DMS114 treated with DMSO at 0.1 percent for 48 hours (cell line): ENCODE results near the gene GOLGA8J.
"Not testable (repeated sequence)": the region's sequence is repeated elsewhere in the genome, so short reads cannot be mapped to it uniquely, and the experiment has no call there.

Source experiments
- DNase-seq: peaks from one replicate; lab custom pipeline; 2025; ENCODE audit not compliant: unreplicated experiment; lab: John Stamatoyannopoulos, UW

GOLGA8J gene

GRCh38 chr15:30082655-30083054 lies at the start of gene GOLGA8J:
GOLGA8J (plus strand) TSS chr15:30082955; CDS start chr15:30083053, 98 bp downstream.
- not testable (repeated sequence) for DNase-seq

GRCh38 chr15:30033211-30033610 lies 49.5 kb upstream of the GOLGA8J start:
- no peak for DNase-seq

- no peak for DNase-seq
These were observed 49.0 kb upstream of the GOLGA8J start for GRCh38 chr15:30033763-30034162.

GRCh38 chr15:30036036-30036703 lies 46.6 kb upstream of the GOLGA8J start:
- DNase-seq: no peak

- no peak for DNase-seq
These were observed 43.9 kb upstream of the GOLGA8J start for GRCh38 chr15:30038667-30039523.

GRCh38 chr15:30041868-30042267 lies 40.9 kb upstream of the GOLGA8J start:
- DNase-seq: no peak

- no peak for DNase-seq
These were observed 40.2 kb upstream of the GOLGA8J start for GRCh38 chr15:30042556-30042955.

- peak; percentile 25 for DNase-seq
These were observed 39.5 kb upstream of the GOLGA8J start for GRCh38 chr15:30043211-30043655.

GRCh38 chr15:30044377-30044776 lies 38.4 kb upstream of the GOLGA8J start:
- no peak for DNase-seq

GRCh38 chr15:30044826-30045225 lies 37.9 kb upstream of the GOLGA8J start:
- DNase-seq: not testable (repeated sequence)

GRCh38 chr15:30045248-30046041 lies 37.3 kb upstream of the GOLGA8J start:
- DNase-seq: not testable (repeated sequence)

- no peak for DNase-seq
These were observed 36.3 kb upstream of the GOLGA8J start for GRCh38 chr15:30046430-30046829.

- DNase-seq: no peak
These were observed 27.2 kb upstream of the GOLGA8J start for GRCh38 chr15:30055604-30056003.

GRCh38 chr15:30056166-30056565 lies 26.6 kb upstream of the GOLGA8J start:
- DNase-seq: no peak

GRCh38 chr15:30059771-30060170 lies 23.0 kb upstream of the GOLGA8J start:
- no peak for DNase-seq

GRCh38 chr15:30062881-30063280 lies 19.9 kb upstream of the GOLGA8J start:
- DNase-seq: no peak

- DNase-seq: no peak
These were observed 18.8 kb upstream of the GOLGA8J start for GRCh38 chr15:30063835-30064546.

- DNase-seq: no peak
These were observed 17.5 kb upstream of the GOLGA8J start for GRCh38 chr15:30065025-30065801.

GRCh38 chr15:30068326-30068725 lies 14.4 kb upstream of the GOLGA8J start:
- DNase-seq: no peak

GRCh38 chr15:30072630-30073029 lies 10.1 kb upstream of the GOLGA8J start:
- DNase-seq: no peak
